DND-41 (cell line): Measurements from ENCODE around the gene EID2.

ENCODE experiments used
- ATAC-seq: fragments of 200-7000 bp; cut with Tn5 transposase; 3 replicates; pipeline ENCODE4 v1.9.1; 2021; ENCODE audit warnings: low read depth; ENCODE audit not compliant: insufficient read depth
- DNase-seq: peaks from one replicate; pipeline ENCODE4 v3.0.0-alpha.2; 2020
- H2AFZ ChIP-seq: 2 replicates; pipeline ENCODE4 v1.6.0; 2012; ENCODE audit warnings: low read depth, low read length
- H3K27ac ChIP-seq: 2 replicates; pipeline ENCODE4 v1.5.1; 2012; ENCODE audit warnings: low read length, inconsistent platforms
- H3K27me3 ChIP-seq: fragments of 200-600 bp; sonication (generic); 2 replicates; pipeline ENCODE4 v1.6.0; 2012; ENCODE audit warnings: low read length, mild to moderate bottlenecking, inconsistent platforms; ENCODE audit not compliant: insufficient read depth, poor library complexity
- H3K36me3 ChIP-seq: 2 replicates; pipeline ENCODE4 v1.5.1; 2012; ENCODE audit warnings: low read length, inconsistent platforms; ENCODE audit not compliant: insufficient read depth
- H3K4me1 ChIP-seq: 2 replicates; pipeline ENCODE4 v1.5.1; 2012; ENCODE audit warnings: mild to moderate bottlenecking, low read length; ENCODE audit not compliant: insufficient read depth
- H3K4me2 ChIP-seq: 2 replicates; pipeline ENCODE4 v1.6.0; 2012; ENCODE audit warnings: mild to moderate bottlenecking, moderate library complexity, low read length, inconsistent platforms; ENCODE audit not compliant: insufficient read depth
- H3K4me3 ChIP-seq, 2 experiments: fragments of 200-600 bp in 1 of 2; shearing (Covaris generic) in 1 of 2; 2 replicates each; pipeline ENCODE4 v1.5.1; 2012 to 2016; ENCODE audit warnings: inconsistent platforms in 2 of 2, low read length in 2 of 2, mild to moderate bottlenecking in 2 of 2, low read depth in 1 of 2, moderate library complexity in 1 of 2
- H3K79me2 ChIP-seq: 2 replicates; pipeline ENCODE4 v1.6.0; 2012; ENCODE audit warnings: low read length, inconsistent platforms; ENCODE audit not compliant: insufficient read depth
- H3K9ac ChIP-seq: 2 replicates; pipeline ENCODE4 v1.6.0; 2012; ENCODE audit warnings: low read depth, mild to moderate bottlenecking, inconsistent platforms, low read length, moderate library complexity
- H3K9me3 ChIP-seq: 2 replicates; pipeline ENCODE4 v1.5.1; 2012; ENCODE audit warnings: low read length, moderate library complexity, mild to moderate bottlenecking, inconsistent platforms; ENCODE audit not compliant: insufficient read depth, severe bottlenecking
- H4K20me1 ChIP-seq: 2 replicates; pipeline ENCODE4 v1.6.0; 2012; ENCODE audit warnings: low read length; ENCODE audit not compliant: insufficient read depth
- CTCF ChIP-seq: IDR thresholded peaks from 2 replicates; pipeline ENCODE4 v1.5.1; 2012; ENCODE audit warnings: borderline replicate concordance, low read length, moderate library complexity, mild to moderate bottlenecking; ENCODE audit not compliant: poor library complexity, severe bottlenecking; ENCODE audit errors: extremely low read depth
- EZH2 ChIP-seq: IDR thresholded peaks from 3 replicates; pipeline ENCODE4 v1.6.1; 2012; ENCODE audit warnings: borderline replicate concordance, low read depth, mild to moderate bottlenecking, moderate library complexity, low read length, inconsistent platforms; ENCODE audit not compliant: severe bottlenecking

The EID2 gene

GRCh38 chr19:39557811-39558623, 18.1 kb upstream of the EID2 start:
- Histone ChIP-seq H3K27me3 (peaks cover 6% of the 10 kb centered on the region), H3K4me1 (peaks cover 3% of the 10 kb centered on the region; the same call in 1 of the 2 replicates), H4K20me1 (no peaks in the 10 kb centered on the region), H3K4me2 (peak overlapping the region; percentile 34; the same call in 1 of the 2 replicates), H3K27ac (no peak overlapping the region), H3K9ac (no peak overlapping the region), H3K4me3 (no peak overlapping the region), H3K9me3 (no peaks in the 10 kb centered on the region), H2AFZ (no peak overlapping the region), H3K36me3 (no peaks in the 10 kb centered on the region), H3K79me2 (no peaks in the 10 kb centered on the region)
- no peak for DNase-seq
- ATAC-seq: 0 out of 3 replicates have a peak, but pooled peaks have one; percentile 39
- no peak for TF ChIP-seq EZH2
- no peak for TF ChIP-seq CTCF

GRCh38 chr19:39555883-39556282, 15.9 kb upstream of the EID2 start:
- no peak for TF ChIP-seq CTCF
- H2AFZ ChIP-seq: no peak overlapping the region
- no peaks in the 10 kb centered on the region for H4K20me1 ChIP-seq
- H3K79me2 ChIP-seq: no peaks in the 10 kb centered on the region
- DNase-seq: no peak
- no peak overlapping the region for H3K4me3 ChIP-seq
- H3K9ac ChIP-seq: no peak overlapping the region
- H3K9me3 ChIP-seq: no peaks in the 10 kb centered on the region
- peaks cover 3% of the 10 kb centered on the region; the same call in 1 of the 2 replicates for H3K4me1 ChIP-seq
- H3K27ac ChIP-seq: no peak overlapping the region
- H3K4me2 ChIP-seq: no peak overlapping the region
- no peak for ATAC-seq
- no peaks in the 10 kb centered on the region for H3K36me3 ChIP-seq
- H3K27me3 ChIP-seq: peaks cover 9% of the 10 kb centered on the region

- Histone ChIP-seq H4K20me1 (no peaks in the 10 kb centered on the region), H3K4me2 (no peak overlapping the region), H3K9ac (no peak overlapping the region), H3K9me3 (no peaks in the 10 kb centered on the region), H3K36me3 (no peaks in the 10 kb centered on the region), H3K4me3 (no peak overlapping the region), H3K27ac (no peak overlapping the region), H3K4me1 (peaks cover 3% of the 10 kb centered on the region; the same call in 1 of the 2 replicates), H3K79me2 (no peaks in the 10 kb centered on the region), H3K27me3 (peaks cover 9% of the 10 kb centered on the region), H2AFZ (no peak overlapping the region)
- DNase-seq (no peak), ATAC-seq (no peak)
- TF ChIP-seq CTCF (no peak), EZH2 (no peak)
Measured at GRCh38 chr19:39554701-39555311, 14.8 kb upstream of the EID2 start.
